Activated CD4-positive, alpha-beta T cell treated with anti-CD3 and anti-CD28 coated beads, Interleukin-2, amount 50 U/mL, for 16 hours (primary cell): Measurements from ENCODE around the gene MCM5.
"Not testable (repeated sequence)": the region's sequence is repeated elsewhere in the genome, so short reads cannot be mapped to it uniquely, and the experiment has no call there.

Experiments
- DNase-seq: peaks from one replicate; pipeline ENCODE4 v3.0.0-alpha.2; 2020

Gene MCM5

GRCh38 chr22:35379146-35379993, 20.6 kb upstream of the MCM5 start:
- no peak for DNase-seq

DNA sequence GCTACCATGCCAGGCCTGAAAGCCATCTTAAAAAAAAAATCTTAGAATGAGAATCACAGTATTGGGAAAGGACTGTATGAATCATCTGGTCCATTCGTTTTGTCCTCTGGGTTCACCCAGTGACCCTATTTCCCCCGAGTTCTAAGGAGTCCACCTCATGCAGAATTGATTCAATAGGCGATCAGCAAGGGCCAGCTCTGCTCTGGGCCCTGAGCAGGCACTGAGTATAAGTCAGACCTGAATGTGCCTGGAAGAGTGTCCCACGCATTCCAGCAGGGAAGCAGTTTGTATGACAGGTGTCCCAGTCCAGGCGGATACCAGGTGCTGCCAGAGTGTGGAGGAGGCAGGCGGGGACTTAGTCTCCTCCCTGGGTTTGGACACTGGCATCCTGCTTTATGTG, 19.9 kb upstream of the MCM5 start:
- no peak for DNase-seq

- DNase-seq: peak; percentile 66
Measured at GRCh38 chr22:35380537-35381423, 19.2 kb upstream of the MCM5 start, which contains the start of gene HMOX1. HMOX1 (plus strand) TSS chr22:35381096; CDS start chr22:35381174, 78 bp downstream.

DNA sequence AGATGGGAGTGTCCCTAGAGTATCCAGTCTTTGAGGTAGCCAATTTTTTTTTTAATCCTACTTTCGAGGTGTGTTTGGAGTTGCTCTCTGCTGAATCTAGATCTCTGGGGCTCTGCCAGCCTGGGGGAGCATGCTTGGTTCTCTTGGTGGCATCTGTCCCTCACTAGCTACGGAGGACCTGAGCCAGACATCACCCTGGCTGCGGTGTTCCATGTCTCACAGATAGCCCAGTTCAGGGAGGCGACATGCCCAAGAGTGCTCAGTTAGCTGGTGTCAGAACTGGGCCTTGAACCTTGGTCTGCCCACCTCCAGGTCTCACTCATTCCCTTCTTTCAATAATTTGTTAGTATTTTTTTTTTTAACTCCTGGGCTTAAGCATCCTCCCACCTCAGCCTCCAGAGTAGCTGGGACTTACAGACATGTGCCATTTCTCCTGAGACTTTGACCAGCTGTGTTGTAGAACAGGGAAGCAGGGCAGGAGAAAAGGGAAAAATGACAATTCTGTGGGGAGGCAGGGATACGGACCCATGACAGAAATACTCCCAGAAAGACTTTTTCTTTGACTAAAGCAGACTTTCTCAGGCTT, 18.4 kb upstream of the MCM5 start:
- no peak for DNase-seq

DNA sequence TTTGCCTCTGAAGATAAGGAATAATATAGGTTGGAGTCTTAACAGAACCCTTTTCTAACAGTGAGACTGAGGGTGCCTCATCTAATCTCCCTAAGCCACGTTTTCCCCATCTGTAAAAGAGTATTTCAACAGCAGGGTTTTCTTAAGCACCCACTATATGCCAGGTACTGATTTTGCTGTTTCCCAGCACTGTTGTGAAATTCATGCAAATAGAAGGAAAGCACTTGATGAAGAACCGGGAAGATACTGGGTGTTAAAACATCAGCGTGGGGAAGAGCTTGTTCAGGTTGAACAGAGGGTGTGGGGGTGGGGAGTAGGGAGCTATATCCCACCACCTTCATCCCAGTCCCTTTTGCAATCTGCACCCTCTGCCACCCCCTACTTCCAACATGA, 16.3 kb upstream of the MCM5 start:
- DNase-seq: no peak

- no peak for DNase-seq
Measured at GRCh38 chr22:35384527-35384926, 15.4 kb upstream of the MCM5 start.

- no peak for DNase-seq
Measured at GRCh38 chr22:35384975-35385588, 14.9 kb upstream of the MCM5 start.

- DNase-seq: no peak
Measured at GRCh38 chr22:35386670-35387288, 13.2 kb upstream of the MCM5 start.

DNA sequence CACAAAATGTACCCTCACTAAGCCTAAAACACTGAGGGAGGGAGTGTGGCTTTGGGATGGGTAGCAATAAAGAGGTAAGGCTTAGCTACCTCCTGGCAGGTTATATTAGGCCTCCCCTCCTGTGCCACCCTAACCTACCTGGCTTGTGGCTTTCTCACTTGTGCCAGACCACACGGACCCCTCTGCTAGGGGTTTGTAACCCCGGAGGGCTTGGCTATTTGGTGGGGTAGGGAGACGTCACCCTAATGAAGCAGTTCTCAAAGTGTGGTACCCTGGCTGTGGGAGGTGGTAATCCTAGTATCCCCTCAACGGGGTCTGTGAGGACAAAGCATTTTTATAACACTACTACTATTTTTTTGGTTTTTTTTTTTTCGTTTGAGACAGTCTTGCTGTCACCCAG, 9.0 kb upstream of the MCM5 start:
- no peak for DNase-seq

DNA sequence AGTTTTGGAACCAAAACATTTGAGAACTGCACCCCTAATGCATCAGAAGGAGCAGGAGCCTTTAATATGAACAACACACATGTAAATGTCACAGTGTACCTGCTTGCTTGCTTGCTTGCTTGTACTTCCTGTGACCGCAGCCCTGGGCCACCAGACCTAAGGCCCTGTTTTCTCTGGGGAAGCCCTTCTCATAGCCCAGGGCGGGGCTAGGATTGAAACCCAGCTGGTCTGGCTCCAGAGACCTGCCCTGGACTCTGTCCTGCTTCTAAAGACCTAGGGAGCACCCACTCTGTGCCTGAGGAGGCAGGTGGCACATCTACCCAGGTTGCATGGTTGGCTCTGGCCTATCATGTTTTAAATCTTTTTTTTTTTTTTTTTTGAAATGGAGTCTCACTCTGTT, 7.6 kb upstream of the MCM5 start:
- no peak for DNase-seq

- DNase-seq: no peak
Measured at GRCh38 chr22:35393116-35394010, 6.6 kb upstream of the MCM5 start.

DNA sequence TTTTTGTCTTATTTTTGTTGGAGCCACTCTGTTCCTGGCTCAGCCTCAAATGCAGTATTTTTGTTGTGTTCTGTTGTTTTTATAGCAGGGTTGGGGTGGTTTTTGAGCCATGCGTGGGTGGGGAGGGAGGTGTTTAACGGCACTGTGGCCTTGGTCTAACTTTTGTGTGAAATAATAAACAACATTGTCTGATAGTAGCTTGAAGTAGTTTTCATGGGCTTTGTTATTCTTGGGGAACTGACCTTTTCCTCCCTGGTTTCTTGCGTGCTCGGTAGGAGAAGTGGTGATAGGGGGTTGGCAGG, 6.0 kb upstream of the MCM5 start:
- DNase-seq: no peak

- DNase-seq: no peak
Measured at GRCh38 chr22:35394810-35395563, 5.0 kb upstream of the MCM5 start.

DNA sequence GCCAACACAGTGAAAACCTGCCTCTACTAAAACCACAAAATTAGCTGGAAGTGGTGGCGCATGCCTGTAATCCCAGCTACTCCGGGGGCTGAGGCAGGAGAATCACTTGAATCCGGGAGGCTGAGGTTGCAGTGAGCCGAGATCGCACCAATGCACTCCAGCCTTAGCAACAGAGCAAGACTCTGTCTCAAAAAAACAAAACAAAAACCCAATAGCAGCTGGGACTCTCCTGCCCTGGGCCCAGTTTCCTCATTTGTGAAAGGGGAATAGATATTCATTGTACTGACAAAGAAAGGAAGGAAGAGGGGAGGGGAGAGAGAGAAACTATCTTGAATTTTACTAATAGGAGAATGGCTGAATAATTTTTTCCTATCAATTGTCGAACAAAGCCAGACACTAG, 3.3 kb upstream of the MCM5 start:
- DNase-seq: not testable (repeated sequence)

DNA sequence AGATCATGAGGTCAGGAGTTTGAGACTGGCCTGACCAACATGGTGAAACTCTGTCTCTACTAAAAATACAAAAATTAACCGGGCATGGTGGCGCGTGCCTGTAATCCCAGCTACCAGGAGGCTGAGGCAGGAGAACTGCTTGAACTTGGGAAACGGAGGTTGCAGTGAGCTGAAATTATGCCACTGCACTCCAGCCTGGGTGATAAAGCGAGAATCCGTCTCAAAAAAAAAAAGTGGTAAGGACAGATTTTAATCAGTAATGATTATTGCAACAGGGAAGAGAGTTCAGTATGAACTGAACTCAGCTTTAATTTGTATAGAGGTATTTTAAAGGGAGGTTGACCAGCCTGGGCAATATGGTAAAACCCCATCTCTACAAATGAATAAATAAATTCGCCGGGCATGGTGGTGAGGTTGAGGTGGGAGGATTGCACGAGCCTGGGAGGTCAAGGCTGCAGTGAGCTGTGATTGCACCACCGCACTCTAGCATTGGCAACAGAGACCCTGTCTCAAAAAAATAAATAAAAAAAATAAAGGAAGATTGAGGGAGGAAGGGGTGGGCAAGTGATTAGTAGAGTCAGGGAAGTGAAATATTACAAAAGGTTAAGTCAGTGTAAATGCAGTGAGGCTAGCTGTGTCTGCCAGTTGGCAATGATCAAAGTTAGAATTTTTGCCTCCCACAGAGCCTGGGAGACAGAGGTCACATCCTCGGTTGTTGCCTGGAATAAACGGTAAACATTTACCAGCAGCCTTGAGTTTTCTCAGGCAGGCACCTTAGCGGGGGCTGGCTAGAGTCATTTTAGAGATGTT, 2.6 kb upstream of the MCM5 start:
- no peak for DNase-seq

DNA sequence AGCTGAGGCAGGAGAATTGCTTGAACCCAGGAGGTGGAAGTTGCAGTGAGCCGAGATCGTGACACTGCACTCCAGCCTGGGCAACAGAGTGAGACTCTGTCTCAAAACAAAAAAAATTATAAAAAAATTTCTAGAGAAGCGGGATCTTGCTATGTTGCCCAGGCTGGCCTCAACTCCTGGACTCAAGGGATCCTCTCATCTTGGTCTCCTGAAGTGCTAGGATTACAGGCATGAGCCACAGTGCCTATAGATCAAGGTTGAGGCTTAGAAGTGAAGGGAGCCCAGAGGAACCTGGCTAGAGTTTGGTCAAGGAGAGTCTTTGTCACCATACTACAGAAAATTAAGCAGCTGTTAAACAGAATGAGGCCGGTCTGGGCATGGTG, 1.4 kb upstream of the MCM5 start:
- DNase-seq: no peak

GRCh38 chr22:35399114-35399677, 744 bp upstream of the MCM5 start:
- peak; percentile 20 for DNase-seq

GRCh38 chr22:35400501-35400790, 506 bp downstream of the MCM5 start:
- DNase-seq: no peak

DNA sequence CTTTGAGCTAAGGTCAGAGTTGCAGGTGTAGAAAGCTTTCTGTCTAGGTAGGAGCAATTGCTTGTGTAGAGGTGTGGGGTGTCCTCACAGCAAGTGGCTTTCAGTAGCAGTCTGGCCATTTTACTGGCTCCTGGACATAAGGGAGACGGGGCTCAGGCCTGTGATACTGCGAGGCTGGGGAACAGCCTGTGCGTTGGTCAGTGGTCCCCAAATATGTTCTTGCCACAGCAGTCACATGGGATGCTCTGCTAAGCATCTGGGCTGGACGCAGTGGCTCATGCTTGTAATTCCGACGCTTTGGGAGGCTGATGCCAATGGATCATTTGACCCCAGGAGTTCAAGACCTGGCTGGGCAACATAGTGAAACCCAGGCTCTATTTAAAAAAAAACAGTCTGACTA, 1.9 kb downstream of the MCM5 start:
- no peak for DNase-seq

DNA sequence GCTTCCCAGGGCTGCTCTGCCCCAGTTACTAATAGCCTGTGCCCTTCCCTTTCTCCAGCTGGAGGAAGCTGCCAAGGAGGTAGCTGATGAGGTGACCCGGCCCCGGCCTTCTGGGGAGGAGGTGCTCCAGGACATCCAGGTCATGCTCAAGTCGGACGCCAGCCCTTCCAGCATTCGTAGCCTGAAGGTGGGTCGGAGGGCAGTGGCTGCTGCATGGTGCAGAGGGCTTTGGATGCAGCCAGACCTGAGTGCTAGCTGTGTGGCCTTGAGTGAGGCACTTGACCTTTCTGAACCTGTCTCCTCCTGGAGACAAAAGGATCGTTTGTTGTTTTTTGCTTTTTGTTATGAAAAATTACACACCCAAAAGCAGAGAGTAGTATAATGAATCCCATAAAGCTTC, 3.4 kb downstream of the MCM5 start:
- no peak for DNase-seq
